ENCODE measurements around the gene WASF3. TPM values are rescaled to one million over a fixed set of nuclear protein-coding genes. Genes with fewer than 3 reads are reported as not detected.
A peak's percentile ranks its signal among the peaks of the same experiment; 100 is the strongest.

WASF3 gene
- total RNA-seq, 1 donor from 2014 or later = 20.0 TPM

GRCh38 chr13:26585136-26585535 lies 27.7 kb downstream of the WASF3 start:
- no peak for DNase-seq (ENCODE audit: extremely low spot score, unreplicated experiment)
- no peaks in the 10 kb centered on the region for H3K9me3 Mint-ChIP-seq (ENCODE audit: unreplicated experiment)
- peaks cover 42% of the 10 kb centered on the region for H3K4me1 Mint-ChIP-seq (ENCODE audit: unreplicated experiment)
- TF ChIP-seq CTCF (IDR thresholded peaks at IDR 0.05) = no peak
- peak overlapping the region; percentile 66 for H3K27ac Mint-ChIP-seq (ENCODE audit: unreplicated experiment)
- H3K4me3 Mint-ChIP-seq (ENCODE audit: unreplicated experiment) = peak overlapping the region; percentile 24
- no peaks in the 10 kb centered on the region for H3K27me3 Mint-ChIP-seq (ENCODE audit: unreplicated experiment)
- H3K36me3 Mint-ChIP-seq (ENCODE audit: unreplicated experiment) = no peaks in the 10 kb centered on the region

- H3K27me3 Mint-ChIP-seq (ENCODE audit: unreplicated experiment) = no peaks in the 10 kb centered on the region
- no peaks in the 10 kb centered on the region for H3K9me3 Mint-ChIP-seq (ENCODE audit: unreplicated experiment)
- H3K36me3 Mint-ChIP-seq (ENCODE audit: unreplicated experiment) = no peaks in the 10 kb centered on the region
- no peak for DNase-seq (ENCODE audit: extremely low spot score, unreplicated experiment)
- TF ChIP-seq CTCF (IDR thresholded peaks at IDR 0.05) = no peak
- no peak overlapping the region for H3K27ac Mint-ChIP-seq (ENCODE audit: unreplicated experiment)
- peaks cover 45% of the 10 kb centered on the region for H3K4me1 Mint-ChIP-seq (ENCODE audit: unreplicated experiment)
- no peak overlapping the region for H3K4me3 Mint-ChIP-seq (ENCODE audit: unreplicated experiment)
Measured at GRCh38 chr13:26587251-26587650, 29.8 kb downstream of the WASF3 start.

- H3K27ac Mint-ChIP-seq (ENCODE audit: unreplicated experiment) = no peak overlapping the region
- H3K27me3 Mint-ChIP-seq (ENCODE audit: unreplicated experiment) = no peaks in the 10 kb centered on the region
- TF ChIP-seq CTCF (IDR thresholded peaks at IDR 0.05) = no peak
- no peak for DNase-seq (ENCODE audit: extremely low spot score, unreplicated experiment)
- H3K4me3 Mint-ChIP-seq (ENCODE audit: unreplicated experiment) = no peak overlapping the region
- no peaks in the 10 kb centered on the region for H3K9me3 Mint-ChIP-seq (ENCODE audit: unreplicated experiment)
- H3K4me1 Mint-ChIP-seq (ENCODE audit: unreplicated experiment) = peaks cover 33% of the 10 kb centered on the region
- H3K36me3 Mint-ChIP-seq (ENCODE audit: unreplicated experiment) = no peaks in the 10 kb centered on the region
Measured at GRCh38 chr13:26589226-26589625, 31.7 kb downstream of the WASF3 start.

- no peak for DNase-seq (ENCODE audit: extremely low spot score, unreplicated experiment)
- TF ChIP-seq CTCF (IDR thresholded peaks at IDR 0.05) = no peak
- no peaks in the 10 kb centered on the region for H3K27me3 Mint-ChIP-seq (ENCODE audit: unreplicated experiment)
Measured at GRCh38 chr13:26589754-26590153, 32.3 kb downstream of the WASF3 start.

GRCh38 chr13:26590379-26590778 lies 32.9 kb downstream of the WASF3 start:
- no peak for TF ChIP-seq CTCF (IDR thresholded peaks at IDR 0.05)
- Mint-ChIP-seq H3K4me3 (ENCODE audit: unreplicated experiment) (no peak overlapping the region), H3K4me1 (ENCODE audit: unreplicated experiment) (peaks cover 22% of the 10 kb centered on the region), H3K27ac (ENCODE audit: unreplicated experiment) (no peak overlapping the region), H3K9me3 (ENCODE audit: unreplicated experiment) (no peaks in the 10 kb centered on the region), H3K36me3 (ENCODE audit: unreplicated experiment) (no peaks in the 10 kb centered on the region), H3K27me3 (ENCODE audit: unreplicated experiment) (no peaks in the 10 kb centered on the region)
- no peak for DNase-seq (ENCODE audit: extremely low spot score, unreplicated experiment)

More at GRCh38 chr13:26589754-26590153, 32.3 kb downstream of the WASF3 start:
- Mint-ChIP-seq H3K4me3 (ENCODE audit: unreplicated experiment) (no peak overlapping the region), H3K9me3 (ENCODE audit: unreplicated experiment) (no peaks in the 10 kb centered on the region), H3K4me1 (ENCODE audit: unreplicated experiment) (peaks cover 28% of the 10 kb centered on the region), H3K27ac (ENCODE audit: unreplicated experiment) (no peak overlapping the region), H3K36me3 (ENCODE audit: unreplicated experiment) (no peaks in the 10 kb centered on the region)

Data from osteocyte (in vitro differentiated cells).